HG03135 (cell line): ENCODE results near the gene IFITM10.
"Not testable (repeated sequence)": the region's sequence is repeated elsewhere in the genome, so short reads cannot be mapped to it uniquely, and the experiment has no call there.

Experiments used
- ATAC-seq: cut with Tn5 transposase; IDR thresholded peaks from one replicate; pipeline ENCODE4 v1.9.1; 2021; ENCODE audit warnings: mild to moderate bottlenecking, moderate library complexity; ENCODE audit not compliant: unreplicated experiment

Gene IFITM10

GRCh38 chr11:1693327-1694063, 56.9 kb downstream of the IFITM10 start:
- no peak for ATAC-seq

GRCh38 chr11:1692708-1693326, 57.6 kb downstream of the IFITM10 start:
- ATAC-seq: no peak

GRCh38 chr11:1691878-1692707, 58.3 kb downstream of the IFITM10 start:
- ATAC-seq: no peak

GRCh38 chr11:1691026-1691877, 59.1 kb downstream of the IFITM10 start:
- ATAC-seq: no peak

GRCh38 chr11:1690167-1691025, 60.0 kb downstream of the IFITM10 start:
- ATAC-seq: no peak

- ATAC-seq: not testable (repeated sequence)
These were observed 60.9 kb downstream of the IFITM10 start for GRCh38 chr11:1689250-1690166.

- ATAC-seq: not testable (repeated sequence)
These were observed 62.0 kb downstream of the IFITM10 start for GRCh38 chr11:1688336-1688947.

- ATAC-seq: not testable (repeated sequence)
These were observed 64.2 kb downstream of the IFITM10 start for GRCh38 chr11:1686220-1686619.

GRCh38 chr11:1684886-1685874, 65.2 kb downstream of the IFITM10 start:
- ATAC-seq: not testable (repeated sequence)

- not testable (repeated sequence) for ATAC-seq
These were observed 66.4 kb downstream of the IFITM10 start for GRCh38 chr11:1683904-1684572.

GRCh38 chr11:1683216-1683615, 67.2 kb downstream of the IFITM10 start:
- not testable (repeated sequence) for ATAC-seq
